GM12874 (cell line): ENCODE data around the gene LRRC4C.

Source experiments
- CTCF ChIP-seq: IDR thresholded peaks from 2 replicates; pipeline ENCODE4 v1.5.1; 2011; ENCODE audit warnings: low read depth, mild to moderate bottlenecking, control low read depth, low read length, moderate library complexity; ENCODE audit not compliant: insufficient read depth

The LRRC4C gene

GRCh38 chr11:41399323-41399722 is 60.1 kb downstream of the LRRC4C start:
- no peak for TF ChIP-seq CTCF

DNA sequence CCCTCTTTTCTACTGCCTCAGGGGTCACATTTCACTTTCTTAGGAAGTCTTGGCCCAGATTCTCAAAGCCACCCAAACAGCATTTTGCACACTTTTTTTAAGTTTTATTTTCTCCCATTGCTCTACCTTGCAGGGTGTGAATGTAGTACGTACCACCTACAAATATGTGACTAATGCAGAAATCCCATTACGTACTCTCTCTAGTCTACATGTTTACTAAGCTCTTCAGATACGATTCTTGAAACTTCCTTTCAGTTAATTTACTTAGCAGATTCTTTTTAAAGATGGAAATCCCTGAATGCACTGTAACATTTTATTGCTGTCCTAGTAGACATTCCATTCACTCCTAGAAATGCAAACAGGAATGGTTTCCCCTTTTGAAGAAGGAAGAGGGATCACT is 61.3 kb downstream of the LRRC4C start:
- TF ChIP-seq CTCF: no peak

- no peak for TF ChIP-seq CTCF
These were observed 64.8 kb downstream of the LRRC4C start for GRCh38 chr11:41394521-41395195.

DNA sequence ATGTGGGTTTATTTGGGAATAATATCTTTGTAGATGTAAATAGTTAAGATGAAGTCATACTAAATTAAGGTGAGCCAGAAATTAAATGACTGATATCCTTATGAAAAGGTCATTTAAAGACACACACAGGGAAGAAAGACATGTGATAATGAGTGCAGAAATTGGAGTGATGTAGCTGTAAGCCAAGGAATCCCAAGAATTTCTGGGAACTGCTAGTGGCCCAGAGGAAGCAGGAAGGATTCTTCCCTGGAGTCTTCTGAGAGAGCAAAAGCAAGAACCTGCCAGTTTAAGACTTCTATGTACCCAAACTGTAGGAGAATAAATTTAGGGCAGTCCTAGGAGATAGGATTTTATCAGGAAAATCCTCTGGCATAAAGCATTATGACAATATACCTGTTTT is 66.9 kb downstream of the LRRC4C start:
- no peak for TF ChIP-seq CTCF

DNA sequence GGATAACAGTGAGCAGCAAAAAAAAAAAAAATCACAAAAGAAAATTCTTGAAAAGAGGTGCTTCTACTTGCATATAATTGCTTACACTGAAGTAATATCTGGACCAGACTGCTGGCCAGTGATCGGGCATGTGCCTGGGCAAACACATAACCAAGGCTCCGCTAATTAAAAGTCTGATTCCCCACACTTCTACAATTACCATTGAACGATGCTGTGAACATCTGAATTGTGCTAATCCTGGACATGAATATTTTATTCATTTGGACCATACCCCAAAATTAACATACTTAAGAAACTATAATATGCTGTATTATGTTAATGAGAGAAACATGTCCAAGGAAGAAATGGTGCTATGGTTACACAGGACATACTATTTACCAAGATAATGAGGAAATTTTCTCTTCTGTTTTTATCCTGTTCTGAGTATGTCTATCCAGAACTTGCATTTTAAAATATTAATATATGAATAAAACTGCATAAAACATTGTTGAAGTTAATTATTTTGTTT is 69.8 kb downstream of the LRRC4C start:
- TF ChIP-seq CTCF: no peak

GRCh38 chr11:41384329-41384728 is 75.1 kb downstream of the LRRC4C start:
- no peak for TF ChIP-seq CTCF

GRCh38 chr11:41383768-41384167 is 75.7 kb downstream of the LRRC4C start:
- no peak for TF ChIP-seq CTCF
